MM.1S (cell line): Measurements from ENCODE around the gene LINS1.

Source experiments
- DNase-seq: peaks from one replicate; pipeline ENCODE4 v3.0.0-alpha.2; 2015
- H2AFZ ChIP-seq: fragments of 300-600 bp; sonication (generic); 2 replicates; pipeline ENCODE4 v1.6.0; 2016; ENCODE audit warnings: antibody characterized with exemption, low read length
- H3F3A ChIP-seq: fragments of 300-600 bp; sonication (generic); 2 replicates; pipeline ENCODE4 v1.6.1; 2016; ENCODE audit warnings: mild to moderate bottlenecking, antibody characterized with exemption, low read length, moderate library complexity, mixed read lengths; ENCODE audit not compliant: insufficient read depth
- H3K27ac ChIP-seq: fragments of 300-600 bp; sonication (generic); 2 replicates; pipeline ENCODE4 v1.5.1; 2016; ENCODE audit warnings: mild to moderate bottlenecking, low read length
- H3K27me3 ChIP-seq: fragments of 300-600 bp; sonication (generic); replicated peaks from 2 replicates; pipeline ENCODE4 v1.6.0; 2016; ENCODE audit warnings: low read length; ENCODE audit not compliant: insufficient read depth
- H3K36me3 ChIP-seq: fragments of 300-600 bp; sonication (generic); replicated peaks from 2 replicates; pipeline ENCODE4 v1.6.1; 2016; ENCODE audit warnings: mild to moderate bottlenecking, low read length, mixed read lengths; ENCODE audit not compliant: insufficient read depth
- H3K4me1 ChIP-seq: fragments of 300-600 bp; sonication (generic); 2 replicates; pipeline ENCODE4 v1.6.1; 2016; ENCODE audit warnings: low read length, mixed read lengths
- H3K4me2 ChIP-seq: fragments of 300-600 bp; sonication (generic); 2 replicates; pipeline ENCODE4 v1.6.0; 2016; ENCODE audit warnings: low read depth, low read length
- H3K4me3 ChIP-seq: fragments of 300-600 bp; sonication (generic); 2 replicates; pipeline ENCODE4 v1.5.1; 2016; ENCODE audit warnings: low read length, mixed read lengths
- H3K79me2 ChIP-seq: fragments of 300-600 bp; sonication (generic); 2 replicates; pipeline ENCODE4 v1.6.1; 2016; ENCODE audit warnings: mixed run types, low read length, mixed read lengths
- H3K9ac ChIP-seq: fragments of 300-600 bp; sonication (generic); 2 replicates; pipeline ENCODE4 v1.6.1; 2016; ENCODE audit warnings: low read length, mixed read lengths
- H3K9me2 ChIP-seq: fragments of 300-600 bp; sonication (generic); replicated peaks from 2 replicates; pipeline ENCODE4 v1.6.1; 2016; ENCODE audit warnings: mild to moderate bottlenecking, low read length, mixed read lengths; ENCODE audit not compliant: insufficient read depth
- H3K9me3 ChIP-seq: fragments of 300-600 bp; sonication (generic); replicated peaks from 2 replicates; pipeline ENCODE4 v1.6.1; 2016; ENCODE audit warnings: mild to moderate bottlenecking, low read length, mixed read lengths; ENCODE audit not compliant: insufficient read depth
- H4K20me1 ChIP-seq: fragments of 300-600 bp; sonication (generic); 2 replicates; pipeline ENCODE4 v1.6.1; 2016; ENCODE audit warnings: mild to moderate bottlenecking, low read length, moderate library complexity, mixed read lengths; ENCODE audit not compliant: insufficient read depth
- CTCF ChIP-seq: fragments of 300-600 bp; sonication (generic); IDR thresholded peaks from 2 replicates; pipeline ENCODE4 v1.5.1; 2016; ENCODE audit warnings: antibody characterized with exemption, low read length, mixed read lengths
- EZH2 ChIP-seq: fragments of 300-600 bp; sonication (generic); optimal IDR thresholded peaks from 2 replicates; pipeline ENCODE3; 2017; ENCODE audit warnings: low read depth, mild to moderate bottlenecking, antibody characterized with exemption, low read length, mixed read lengths
- EZH2phosphoT487 ChIP-seq: fragments of 300-600 bp; sonication (generic); IDR thresholded peaks from 2 replicates; pipeline ENCODE4 v1.6.1; 2018; ENCODE audit warnings: antibody characterized with exemption, low read length

The LINS1 gene

GRCh38 chr15:100614918-100615317 is 12.9 kb upstream of the LINS1 start:
- Histone ChIP-seq H3K27ac (no peak overlapping the region), H3K9me3 (no peaks in the 10 kb centered on the region), H3K27me3 (no peaks in the 10 kb centered on the region), H3K9me2 (no peaks in the 10 kb centered on the region), H3K4me3 (no peak overlapping the region), H2AFZ (no peak overlapping the region), H3K4me2 (no peak overlapping the region), H3F3A (no peaks in the 10 kb centered on the region), H3K36me3 (peaks cover 9% of the 10 kb centered on the region), H3K4me1 (no peaks in the 10 kb centered on the region), H3K79me2 (no peaks in the 10 kb centered on the region), H3K9ac (no peak overlapping the region), H4K20me1 (no peaks in the 10 kb centered on the region)
- no peak for DNase-seq
- TF ChIP-seq EZH2: no peak
- no peak for TF ChIP-seq EZH2phosphoT487
- TF ChIP-seq CTCF: no peak

DNA sequence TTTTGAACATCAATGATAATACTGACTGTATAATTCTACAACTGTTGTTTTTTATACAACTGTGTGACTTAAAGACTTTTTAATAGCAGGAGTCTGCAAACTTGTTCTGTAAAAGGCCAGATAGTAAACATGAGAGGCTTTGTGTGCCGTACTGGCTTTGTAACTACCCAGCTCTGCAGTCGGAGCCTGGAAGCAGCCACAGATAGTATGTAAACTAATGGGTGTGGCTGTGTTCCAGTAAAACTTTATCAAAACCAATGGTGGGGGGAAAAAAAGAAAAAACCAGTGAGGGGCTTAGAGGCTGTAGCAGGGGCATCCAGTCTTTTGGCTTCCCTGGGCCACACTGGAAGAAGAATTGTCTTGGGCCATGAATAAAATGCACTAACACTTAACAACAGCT is 12.4 kb upstream of the LINS1 start:
- H3K9ac ChIP-seq: no peak overlapping the region

DNA sequence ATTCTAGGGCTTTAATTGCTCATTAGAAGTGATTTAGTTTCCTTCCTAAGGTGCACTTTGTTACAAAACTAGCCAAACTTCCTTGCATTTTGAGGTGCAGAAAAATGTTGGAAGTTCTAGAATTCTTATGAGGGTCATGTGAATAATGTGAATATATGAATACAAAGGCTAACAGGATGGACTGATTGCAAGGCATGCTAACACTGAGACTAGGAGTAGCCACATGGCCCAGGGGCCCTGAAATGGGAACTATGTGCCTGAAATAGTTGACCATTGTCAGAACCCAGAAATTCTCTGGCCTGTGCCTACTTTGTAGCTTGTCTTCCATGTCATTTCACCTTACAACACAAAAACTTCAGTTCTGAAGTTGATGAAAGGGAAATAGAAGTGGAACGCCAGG is 11.2 kb upstream of the LINS1 start:
- Histone ChIP-seq H3K9me3 (no peaks in the 10 kb centered on the region), H3K79me2 (peaks cover 8% of the 10 kb centered on the region), H3K4me3 (no peak overlapping the region), H3F3A (no peaks in the 10 kb centered on the region), H3K4me1 (no peaks in the 10 kb centered on the region), H3K27me3 (no peaks in the 10 kb centered on the region), H3K27ac (no peak overlapping the region), H2AFZ (no peak overlapping the region), H4K20me1 (no peaks in the 10 kb centered on the region), H3K9me2 (no peaks in the 10 kb centered on the region), H3K4me2 (no peak overlapping the region), H3K9ac (no peak overlapping the region), H3K36me3 (peaks cover 9% of the 10 kb centered on the region)
- no peak for DNase-seq
- TF ChIP-seq CTCF (no peak), EZH2 (no peak), EZH2phosphoT487 (no peak)

More for the DNA sequence above, 12.4 kb upstream of the LINS1 start:
- H3K4me3 ChIP-seq: no peak overlapping the region
- no peaks in the 10 kb centered on the region for H3K4me1 ChIP-seq
- H3F3A ChIP-seq: no peaks in the 10 kb centered on the region
- DNase-seq: no peak
- no peak overlapping the region for H3K27ac ChIP-seq
- no peak overlapping the region for H3K4me2 ChIP-seq
- no peaks in the 10 kb centered on the region for H3K9me3 ChIP-seq
- no peaks in the 10 kb centered on the region for H3K9me2 ChIP-seq
- peaks cover 4% of the 10 kb centered on the region; the same call in 1 of the 2 replicates for H3K79me2 ChIP-seq
- no peak overlapping the region for H2AFZ ChIP-seq
- no peaks in the 10 kb centered on the region for H3K27me3 ChIP-seq
- H4K20me1 ChIP-seq: no peaks in the 10 kb centered on the region
- no peak for TF ChIP-seq EZH2phosphoT487
- TF ChIP-seq EZH2: no peak
- peaks cover 9% of the 10 kb centered on the region for H3K36me3 ChIP-seq

- Histone ChIP-seq H3K9me3 (no peaks in the 10 kb centered on the region), H3F3A (no peaks in the 10 kb centered on the region), H3K9me2 (no peaks in the 10 kb centered on the region), H3K27ac (no peak overlapping the region), H4K20me1 (no peaks in the 10 kb centered on the region), H3K4me1 (no peaks in the 10 kb centered on the region), H3K4me2 (no peak overlapping the region), H3K27me3 (no peaks in the 10 kb centered on the region), H3K36me3 (peaks cover 9% of the 10 kb centered on the region), H2AFZ (no peak overlapping the region), H3K4me3 (no peak overlapping the region), H3K9ac (no peak overlapping the region), H3K79me2 (peaks cover 11% of the 10 kb centered on the region)
- TF ChIP-seq EZH2: no peak
- TF ChIP-seq CTCF: no peak
- TF ChIP-seq EZH2phosphoT487: no peak
- DNase-seq: no peak
Measured at GRCh38 chr15:100612539-100612938, 10.6 kb upstream of the LINS1 start.
